Gastrocnemius medialis (tissue), 4 donors: ENCODE results near the gene FGF1.

Experiments used
- CTCF ChIP-seq, 5 experiments: fragments of 450-650 bp in 3 of 5; fragments of 200-600 bp in 2 of 5; sonication (generic) in 2 of 5; IDR thresholded peaks in 4 of 5; conservative IDR thresholded peaks in 1 of 5; 1 replicate in 4 of 5; 2 replicates in 1 of 5; pipeline ENCODE4 v1.5.1; 2016 to 2019; ENCODE audit warnings: antibody characterized with exemption in 5 of 5, mild to moderate bottlenecking in 3 of 5, moderate library complexity in 3 of 5
- POLR2A ChIP-seq, 2 donors: fragments of 450-650 bp; IDR thresholded peaks; one replicate each; pipeline ENCODE4 v1.6.1; 2017; ENCODE audit warnings: antibody characterized with exemption in 2 of 2, mild to moderate bottlenecking in 2 of 2, moderate library complexity in 2 of 2

GRCh38 chr5:142586552-142586951 lies 99.3 kb downstream of the FGF1 start:
- TF ChIP-seq CTCF (IDR thresholded peaks at IDR 0.05 in 4 of 5, conservative IDR thresholded peaks at IDR 0.05 in 1 of 5) = no peak
- no peak for TF ChIP-seq POLR2A (IDR thresholded peaks at IDR 0.05)
